K562 (cell line): ENCODE data around the gene AGPAT2. TPM values are rescaled to one million over a fixed set of nuclear protein-coding genes. Genes with fewer than 3 reads are reported as not detected.
A peak's percentile ranks its signal among the peaks of the same experiment; 100 is the strongest.

Experiments used
- ETS2 ChIP-seq: IDR thresholded peaks from 2 replicates; pipeline ENCODE4 v1.6.1; 2016; ENCODE audit warnings: borderline replicate concordance, missing genetic modification characterization, mild to moderate bottlenecking, moderate library complexity, missing compliant biosample characterization; ENCODE audit not compliant: poor library complexity, severe bottlenecking
- HDAC2 ChIP-seq: fragments of 450-650 bp; IDR thresholded peaks from 2 replicates; pipeline ENCODE4 v1.6.1; 2016; ENCODE audit warnings: mild to moderate bottlenecking
- KAT7 ChIP-seq: sonication (generic); formaldehyde crosslinking; IDR thresholded peaks from 2 replicates; pipeline ENCODE4 v1.8.0; 2022; ENCODE audit warnings: missing genetic modification reagents, mild to moderate bottlenecking, borderline replicate concordance
- KDM1A ChIP-seq, 2 experiments: fragments of 450-650 bp; IDR thresholded peaks; 2 replicates each; pipeline ENCODE4 v1.6.1; 2016; ENCODE audit warnings: mild to moderate bottlenecking in 2 of 2
- MAFG ChIP-seq: fragments of 450-650 bp; conservative IDR thresholded peaks from 2 replicates; pipeline ENCODE4 v1.6.1; 2016; ENCODE audit warnings: missing genetic modification characterization, missing compliant biosample characterization
- MCM3 ChIP-seq: fragments of 450-650 bp; IDR thresholded peaks from 2 replicates; pipeline ENCODE4 v1.6.1; 2016
- MED1 ChIP-seq: sonication (generic); formaldehyde crosslinking; IDR thresholded peaks from 2 replicates; pipeline ENCODE4 v1.8.1; 2023; ENCODE audit warnings: missing genetic modification reagents, borderline replicate concordance
- POLR2AphosphoS5 ChIP-seq: IDR thresholded peaks from 2 replicates; pipeline ENCODE4 v1.6.1; 2011; ENCODE audit warnings: mild to moderate bottlenecking, low read depth, low read length, moderate library complexity; ENCODE audit not compliant: control insufficient read depth, insufficient read depth
- POLR2G ChIP-seq: fragments of 200-400 bp; formaldehyde crosslinking; IDR thresholded peaks from 2 replicates; pipeline ENCODE4 v1.6.1; 2017; ENCODE audit warnings: low read depth, mild to moderate bottlenecking, antibody characterized with exemption, low read length, moderate library complexity
- PRDM10 ChIP-seq: fragments of 450-650 bp; IDR thresholded peaks from 2 replicates; pipeline ENCODE4 v1.6.1; 2018; ENCODE audit not compliant: partially characterized antibody
- RBBP5 ChIP-seq: fragments of 200-600 bp; sonication (generic); IDR thresholded peaks from 2 replicates; pipeline ENCODE4 v1.6.1; 2012; ENCODE audit warnings: borderline replicate concordance, mild to moderate bottlenecking, low read length, control low read depth, inconsistent platforms; ENCODE audit not compliant: insufficient read depth, poor library complexity, severe bottlenecking
- RBFOX2 ChIP-seq: fragments of 200-400 bp; formaldehyde crosslinking; IDR thresholded peaks from 2 replicates; pipeline ENCODE4 v1.6.1; 2017; ENCODE audit warnings: low read depth, mild to moderate bottlenecking, low read length, moderate library complexity
- RCOR1 ChIP-seq, 2 experiments: IDR thresholded peaks; 2 replicates each; pipeline ENCODE4 v1.6.1; 2012; ENCODE audit warnings: low read depth in 2 of 2, low read length in 2 of 2, borderline replicate concordance in 1 of 2, improper control_type of control experiment in 1 of 2
- SAFB2 ChIP-seq: fragments of 200-400 bp; formaldehyde crosslinking; IDR thresholded peaks from 2 replicates; pipeline ENCODE4 v1.6.1; 2018; ENCODE audit warnings: borderline replicate concordance, low read length, low read depth, moderate library complexity; ENCODE audit not compliant: severe bottlenecking
- SMAD1 ChIP-seq: fragments of 150-350 bp; IDR thresholded peaks from 2 replicates; pipeline ENCODE4 v1.6.1; 2014; ENCODE audit warnings: low read length, low read depth; ENCODE audit not compliant: partially characterized antibody
- SUPT5H ChIP-seq: fragments of 450-650 bp; IDR thresholded peaks from 2 replicates; pipeline ENCODE4 v1.6.1; 2016
- TCF7 ChIP-seq: sonication (generic); IDR thresholded peaks from 2 replicates; pipeline ENCODE4 v1.6.1; 2016; ENCODE audit warnings: antibody characterized with exemption, borderline replicate concordance
- TFAM ChIP-seq: fragments of 250-450 bp; sonication (Bioruptor Pico); conservative IDR thresholded peaks from 2 replicates; pipeline ENCODE4 v1.5.0; 2021; ENCODE audit warnings: mild to moderate bottlenecking, moderate library complexity
- ZBTB7A ChIP-seq: IDR thresholded peaks from 2 replicates; pipeline ENCODE4 v1.6.1; 2011; ENCODE audit warnings: low read depth, mild to moderate bottlenecking, low read length, moderate library complexity, borderline replicate concordance; ENCODE audit not compliant: control insufficient read depth
- ZNF449 ChIP-seq: fragments of 250-450 bp; sonication (Bioruptor Pico); IDR thresholded peaks from 2 replicates; pipeline ENCODE4 v1.8.0; 2022; ENCODE audit warnings: moderate library complexity, mild to moderate bottlenecking, inconsistent platforms
- ZNF586 ChIP-seq: fragments of 450-650 bp; formaldehyde crosslinking; conservative IDR thresholded peaks from 2 replicates; pipeline ENCODE4 v1.4.0; 2020; ENCODE audit warnings: mild to moderate bottlenecking, moderate library complexity
- ZNF77 ChIP-seq: fragments of 250-450 bp; sonication (Bioruptor Pico); IDR thresholded peaks from 2 replicates; pipeline ENCODE4 v1.5.0; 2020
- polyA plus RNA-seq, 8 experiments: library from polyadenylated mRNA; depleted of rRNA in 4 of 8; stranded (reverse) in 5 of 8; unstranded in 3 of 8; fragments of >200 nt; fragmentation: Nextera tagmentation in 2 of 8; fragmentation: Illumina TruSeq in 1 of 8; extraction: Ambion mirVana in 2 of 8; extraction: Trizol in 1 of 8; gene quantifications; 2 replicates each; pipeline versions ENCODE4 v1.2.1 to v1.2.3, GENCODE V29; 2011 to 2014; ENCODE audit warnings: inconsistent platforms in 1 of 8, missing spikeins in 1 of 8
- total RNA-seq, 7 experiments: library from RNA; depleted of rRNA in 6 of 7; stranded (reverse); fragments of >200 nt in 6 of 7; fragmentation: Illumina TruSeq in 2 of 7; extraction: Trizol in 2 of 7; gene quantifications; 2 replicates each; pipeline versions ENCODE4 v1.2.1 to v1.2.3, GENCODE V29; 2011 to 2021; ENCODE audit warnings: low replicate concordance in 1 of 7
- TF ChIP-seq, protein P1 (sequence below): fragments of 250-450 bp; sonication (Bioruptor Pico); IDR thresholded peaks from 2 replicates; pipeline ENCODE4 v1.8.0; 2021; ENCODE audit warnings: mild to moderate bottlenecking, moderate library complexity

AGPAT2 gene
- total and polyA plus RNA-seq, 9 of the 15 experiments (the other 6 are each of a cell fraction or from before 2014, with no cell fraction given), result 0.13 to 54.5 (median 23.9) TPM

GRCh38 chr9:136723362-136723976 lies 36.2 kb upstream of the AGPAT2 start (continued):
- TF ChIP-seq HDAC2 (no peak), MED1 (no peak), ETS2 (tag) (no peak), ZBTB7A (no peak), SMAD1 (no peak), POLR2AphosphoS5 (peak; percentile 44; the same call in 1 of the 2 replicates), KDM1A (IDR thresholded peaks at IDR 0.05) (no peak), RBBP5 (no peak), SUPT5H (peak; percentile 61), ZNF77 (CRISPR knock-in tag) (0 out of 2 replicates have a peak, but pooled peaks have one; percentile 13), PRDM10 (no peak), RCOR1 (IDR thresholded peaks at IDR 0.05; ENCODE audit: borderline replicate concordance in 1 of 2, low read depth in 2 of 2, low read length in 2 of 2) (no peak), ZNF449 (no peak), RBFOX2 (peak; percentile 61), TCF7 (no peak), MCM3 (no peak), KAT7 (no peak), SAFB2 (no peak), MAFG (tag) (no peak), ZNF586 (no peak), TFAM (CRISPR knock-in tag) (no peak), POLR2G (peak; percentile 65)
- TF ChIP-seq, protein P1, sequence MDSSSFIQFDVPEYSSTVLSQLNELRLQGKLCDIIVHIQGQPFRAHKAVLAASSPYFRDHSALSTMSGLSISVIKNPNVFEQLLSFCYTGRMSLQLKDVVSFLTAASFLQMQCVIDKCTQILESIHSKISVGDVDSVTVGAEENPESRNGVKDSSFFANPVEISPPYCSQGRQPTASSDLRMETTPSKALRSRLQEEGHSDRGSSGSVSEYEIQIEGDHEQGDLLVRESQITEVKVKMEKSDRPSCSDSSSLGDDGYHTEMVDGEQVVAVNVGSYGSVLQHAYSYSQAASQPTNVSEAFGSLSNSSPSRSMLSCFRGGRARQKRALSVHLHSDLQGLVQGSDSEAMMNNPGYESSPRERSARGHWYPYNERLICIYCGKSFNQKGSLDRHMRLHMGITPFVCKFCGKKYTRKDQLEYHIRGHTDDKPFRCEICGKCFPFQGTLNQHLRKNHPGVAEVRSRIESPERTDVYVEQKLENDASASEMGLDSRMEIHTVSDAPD (CRISPR knock-in tag), result no peak
